Lower leg skin (tissue), 3 donors: Measurements from ENCODE around the gene TUBB6.

ENCODE experiments used
- POLR2A ChIP-seq, 2 donors: fragments of 450-650 bp; IDR thresholded peaks; one replicate each; pipeline ENCODE4 v1.6.1; 2016 to 2017; ENCODE audit warnings: antibody characterized with exemption in 2 of 2, mild to moderate bottlenecking in 1 of 2, moderate library complexity in 1 of 2
- TF ChIP-seq, protein P1 (sequence below), 3 donors: fragments of 450-650 bp; IDR thresholded peaks; one replicate each; pipeline ENCODE4 v1.5.1; 2016; ENCODE audit warnings: antibody characterized with exemption in 3 of 3, mild to moderate bottlenecking in 3 of 3, moderate library complexity in 2 of 3

- TF ChIP-seq, protein P1, sequence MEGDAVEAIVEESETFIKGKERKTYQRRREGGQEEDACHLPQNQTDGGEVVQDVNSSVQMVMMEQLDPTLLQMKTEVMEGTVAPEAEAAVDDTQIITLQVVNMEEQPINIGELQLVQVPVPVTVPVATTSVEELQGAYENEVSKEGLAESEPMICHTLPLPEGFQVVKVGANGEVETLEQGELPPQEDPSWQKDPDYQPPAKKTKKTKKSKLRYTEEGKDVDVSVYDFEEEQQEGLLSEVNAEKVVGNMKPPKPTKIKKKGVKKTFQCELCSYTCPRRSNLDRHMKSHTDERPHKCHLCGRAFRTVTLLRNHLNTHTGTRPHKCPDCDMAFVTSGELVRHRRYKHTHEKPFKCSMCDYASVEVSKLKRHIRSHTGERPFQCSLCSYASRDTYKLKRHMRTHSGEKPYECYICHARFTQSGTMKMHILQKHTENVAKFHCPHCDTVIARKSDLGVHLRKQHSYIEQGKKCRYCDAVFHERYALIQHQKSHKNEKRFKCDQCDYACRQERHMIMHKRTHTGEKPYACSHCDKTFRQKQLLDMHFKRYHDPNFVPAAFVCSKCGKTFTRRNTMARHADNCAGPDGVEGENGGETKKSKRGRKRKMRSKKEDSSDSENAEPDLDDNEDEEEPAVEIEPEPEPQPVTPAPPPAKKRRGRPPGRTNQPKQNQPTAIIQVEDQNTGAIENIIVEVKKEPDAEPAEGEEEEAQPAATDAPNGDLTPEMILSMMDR (IDR thresholded peaks at IDR 0.05), result no peak
- TF ChIP-seq POLR2A (IDR thresholded peaks at IDR 0.05), result no peak
These were observed 65.2 kb downstream of the TUBB6 start for GRCh38 chr18:12373116-12373770.
